ENCODE measurements around the gene CTSF.

GRCh38 chr11:66529069-66529468 lies 39.3 kb downstream of the CTSF start:
- TF ChIP-seq EZH2 (IDR thresholded peaks at IDR 0.05; ENCODE audit: low read length, missing control alignments) (no peak), CTCF (conservative IDR thresholded peaks at IDR 0.05 in 1 of 2, IDR thresholded peaks at IDR 0.05 in 1 of 2; ENCODE audit: low read depth in 1 of 2, low read length in 2 of 2) (no peak)

All from fibroblast of lung (primary cell).